ENCODE data around the gene AIPL1.

AIPL1 gene

GRCh38 chr17:6426356-6427101, 8.4 kb downstream of the AIPL1 start:
- Histone ChIP-seq H3K27me3 (peaks cover 0 to 37% of the 10 kb centered on the region in 2 donors), H3K4me1 (no peaks in the 10 kb centered on the region), H3K4me3 (no peak overlapping the region), H3K27ac (no peak overlapping the region), H3K36me3 (no peaks in the 10 kb centered on the region), H3K9me3 (peaks cover 0 to 7% (median 5%) of the 10 kb centered on the region in 3 donors)
- intact Hi-C loops (cut with DNase I; ENCODE audit: low total_unique reads), result no loop called here
- no peak for TF ChIP-seq CTCF (IDR thresholded peaks at IDR 0.05)
- no peak for DNase-seq

- H3K4me3 ChIP-seq, result no peak overlapping the region
- no peak for TF ChIP-seq CTCF (IDR thresholded peaks at IDR 0.05)
- no peak overlapping the region for H3K27ac ChIP-seq
- peaks cover 0 to 47% of the 10 kb centered on the region in 2 donors for H3K27me3 ChIP-seq
- H3K9me3 ChIP-seq, result no peaks in the 10 kb centered on the region
- H3K4me1 ChIP-seq, result no peaks in the 10 kb centered on the region
- no peaks in the 10 kb centered on the region for H3K36me3 ChIP-seq
- intact Hi-C loops (cut with DNase I; ENCODE audit: low total_unique reads), result no loop called here
- DNase-seq, result no peak
Observed at GRCh38 chr17:6425407-6425806, 9.5 kb downstream of the AIPL1 start.

GRCh38 chr17:6423931-6424330, 11.0 kb downstream of the AIPL1 start:
- no peak for TF ChIP-seq CTCF (IDR thresholded peaks at IDR 0.05)
- Histone ChIP-seq H3K9me3 (no peaks in the 10 kb centered on the region), H3K36me3 (no peaks in the 10 kb centered on the region), H3K4me1 (no peaks in the 10 kb centered on the region), H3K27me3 (peaks cover 0 to 43% of the 10 kb centered on the region in 2 donors), H3K4me3 (no peak overlapping the region), H3K27ac (no peak overlapping the region)
- no peak for DNase-seq
- intact Hi-C loops (cut with DNase I; ENCODE audit: low total_unique reads), result loop anchor here (5.0 kb wide), 1 partner anchor 837 kb away; no protein-coding TSS in a partner anchor

- peaks cover 0 to 48% of the 10 kb centered on the region in 2 donors for H3K27me3 ChIP-seq
- intact Hi-C loops (cut with DNase I; ENCODE audit: low total_unique reads), result loop anchor here (5.0 kb wide), 1 partner anchor 835 kb away; no protein-coding TSS in a partner anchor
- H3K27ac ChIP-seq, result no peak overlapping the region
- H3K4me1 ChIP-seq, result no peaks in the 10 kb centered on the region
- TF ChIP-seq CTCF (IDR thresholded peaks at IDR 0.05), result no peak
- H3K36me3 ChIP-seq, result no peaks in the 10 kb centered on the region
- H3K4me3 ChIP-seq, result no peak overlapping the region
- H3K9me3 ChIP-seq, result no peaks in the 10 kb centered on the region
- DNase-seq, result no peak
Observed at GRCh38 chr17:6422654-6423241, 12.2 kb downstream of the AIPL1 start.

GRCh38 chr17:6421700-6422604, 13.0 kb downstream of the AIPL1 start:
- intact Hi-C loops (cut with DNase I; ENCODE audit: low total_unique reads), result loop anchor here (5.0 kb wide), 1 partner anchor 835 kb away; no protein-coding TSS in a partner anchor
- no peaks in the 10 kb centered on the region for H3K36me3 ChIP-seq
- H3K27ac ChIP-seq, result no peak overlapping the region
- peak; percentile 82 to 93 for TF ChIP-seq CTCF (IDR thresholded peaks at IDR 0.05)
- peak; percentile 77 to 84 for DNase-seq
- H3K9me3 ChIP-seq, result no peaks in the 10 kb centered on the region
- no peak overlapping the region for H3K4me3 ChIP-seq
- H3K4me1 ChIP-seq, result no peaks in the 10 kb centered on the region
- H3K27me3 ChIP-seq, result peaks cover 0 to 54% of the 10 kb centered on the region in 2 donors
